Nephron (organoid): Measurements from ENCODE around the gene C1orf21.

Experiments used
- H3K27ac Mint-ChIP-seq, 3 experiments: 2 replicates each; pipeline ENCODE4 v1.8.0; 2020; ENCODE audit warnings: mixed read lengths in 3 of 3, mild to moderate bottlenecking in 2 of 3, moderate library complexity in 1 of 3
- H3K27me3 Mint-ChIP-seq: 2 replicates; pipeline ENCODE4 v1.8.0; 2021; ENCODE audit warnings: low read depth, mild to moderate bottlenecking, moderate library complexity, mixed read lengths
- H3K36me3 Mint-ChIP-seq: 2 replicates; pipeline ENCODE4 v1.8.0; 2020; ENCODE audit warnings: low read depth, mixed read lengths
- H3K4me1 Mint-ChIP-seq: 2 replicates; pipeline ENCODE4 v1.8.0; 2020; ENCODE audit warnings: mixed read lengths
- H3K4me3 Mint-ChIP-seq, 3 experiments: 2 replicates each; pipeline ENCODE4 v1.8.0; 2020; ENCODE audit warnings: mild to moderate bottlenecking in 3 of 3, mixed read lengths in 3 of 3, moderate library complexity in 2 of 3
- H3K9me3 Mint-ChIP-seq: 2 replicates; pipeline ENCODE4 v1.8.0; 2020; ENCODE audit warnings: mixed read lengths
- TF ChIP-seq, protein P1 (sequence below), 3 experiments: fragments of 200-600 bp; sonication (generic); IDR thresholded peaks; one replicate each; pipeline ENCODE4 v1.5.0; 2021; ENCODE audit warnings: antibody characterized with exemption in 3 of 3; ENCODE audit not compliant: unreplicated experiment in 3 of 3

The C1orf21 gene

DNA sequence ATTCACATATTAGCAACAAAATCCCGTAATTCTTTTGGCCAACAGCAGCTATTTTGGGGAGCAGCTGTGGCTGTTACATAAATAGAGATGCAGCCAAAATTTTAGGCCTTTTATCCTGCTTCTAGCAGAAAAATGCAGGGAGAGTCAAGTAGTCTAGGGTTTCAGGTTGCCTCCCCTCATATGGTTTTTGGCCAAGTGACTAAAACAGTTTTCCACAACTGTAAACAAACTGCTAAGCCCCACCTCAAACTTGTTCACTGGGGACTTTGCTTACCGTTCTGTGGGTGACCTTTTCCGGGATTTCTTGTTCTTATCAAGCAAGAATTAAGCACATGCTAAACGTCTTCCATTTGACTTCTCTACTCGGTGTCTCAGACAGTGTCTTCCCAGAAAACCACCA is 234.4 kb downstream of the C1orf21 start:
- H3K27ac Mint-ChIP-seq = peak overlapping the region; percentile 34 to 69 (median 52)
- H3K4me3 Mint-ChIP-seq = peak overlapping the region in 1 of 3 experiments; percentile 7
- no peaks in the 10 kb centered on the region for H3K9me3 Mint-ChIP-seq
- peaks cover 65% of the 10 kb centered on the region for H3K4me1 Mint-ChIP-seq
- H3K27me3 Mint-ChIP-seq = peaks cover 4% of the 10 kb centered on the region
- TF ChIP-seq, protein P1, sequence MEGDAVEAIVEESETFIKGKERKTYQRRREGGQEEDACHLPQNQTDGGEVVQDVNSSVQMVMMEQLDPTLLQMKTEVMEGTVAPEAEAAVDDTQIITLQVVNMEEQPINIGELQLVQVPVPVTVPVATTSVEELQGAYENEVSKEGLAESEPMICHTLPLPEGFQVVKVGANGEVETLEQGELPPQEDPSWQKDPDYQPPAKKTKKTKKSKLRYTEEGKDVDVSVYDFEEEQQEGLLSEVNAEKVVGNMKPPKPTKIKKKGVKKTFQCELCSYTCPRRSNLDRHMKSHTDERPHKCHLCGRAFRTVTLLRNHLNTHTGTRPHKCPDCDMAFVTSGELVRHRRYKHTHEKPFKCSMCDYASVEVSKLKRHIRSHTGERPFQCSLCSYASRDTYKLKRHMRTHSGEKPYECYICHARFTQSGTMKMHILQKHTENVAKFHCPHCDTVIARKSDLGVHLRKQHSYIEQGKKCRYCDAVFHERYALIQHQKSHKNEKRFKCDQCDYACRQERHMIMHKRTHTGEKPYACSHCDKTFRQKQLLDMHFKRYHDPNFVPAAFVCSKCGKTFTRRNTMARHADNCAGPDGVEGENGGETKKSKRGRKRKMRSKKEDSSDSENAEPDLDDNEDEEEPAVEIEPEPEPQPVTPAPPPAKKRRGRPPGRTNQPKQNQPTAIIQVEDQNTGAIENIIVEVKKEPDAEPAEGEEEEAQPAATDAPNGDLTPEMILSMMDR (IDR thresholded peaks at IDR 0.05; ENCODE audit: unreplicated experiment in 3 of 3) = no peak
- H3K36me3 Mint-ChIP-seq = no peaks in the 10 kb centered on the region

DNA sequence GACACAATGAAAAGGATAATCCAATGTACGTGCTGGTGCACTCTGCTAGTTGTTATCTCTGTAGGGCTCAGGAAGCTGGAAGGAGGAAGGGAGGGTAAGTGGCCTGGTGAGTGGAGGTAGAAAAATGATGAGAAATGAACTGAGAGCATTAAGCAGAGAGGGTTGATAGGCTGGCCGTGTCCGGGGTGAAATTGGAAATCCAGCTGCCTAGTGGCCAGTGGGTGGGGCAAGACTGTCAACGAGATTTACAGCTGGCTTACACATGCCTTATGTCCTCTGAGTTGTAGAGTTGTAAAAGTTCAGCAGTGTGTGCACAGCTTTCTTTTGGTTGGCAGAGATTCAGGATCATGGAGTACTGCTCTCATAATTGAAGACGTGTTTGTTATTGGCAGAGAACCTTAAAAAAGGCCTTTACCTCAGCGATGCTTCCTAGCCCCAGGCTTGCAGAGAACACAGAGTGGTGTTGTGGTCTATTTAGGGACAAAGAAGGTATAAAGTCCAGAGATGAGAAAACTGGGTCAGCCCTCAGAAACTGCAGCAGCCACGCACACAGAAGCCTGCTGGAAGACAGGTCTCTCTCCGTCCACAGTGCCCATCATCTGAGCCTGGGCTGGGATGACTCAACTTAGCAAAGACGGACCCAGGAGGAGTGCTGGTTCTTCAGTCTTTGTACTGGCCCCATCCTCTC is 235.5 kb downstream of the C1orf21 start:
- peak overlapping the region; percentile 1 to 4 (median 4) for H3K4me3 Mint-ChIP-seq
- peaks cover 65% of the 10 kb centered on the region for H3K4me1 Mint-ChIP-seq
- TF ChIP-seq, protein P1 (IDR thresholded peaks at IDR 0.05; ENCODE audit: unreplicated experiment in 3 of 3) = no peak
- H3K36me3 Mint-ChIP-seq = no peaks in the 10 kb centered on the region
- no peaks in the 10 kb centered on the region for H3K9me3 Mint-ChIP-seq
- H3K27me3 Mint-ChIP-seq = peaks cover 4% of the 10 kb centered on the region
- H3K27ac Mint-ChIP-seq = peak overlapping the region; percentile 67 to 77 (median 69)

DNA sequence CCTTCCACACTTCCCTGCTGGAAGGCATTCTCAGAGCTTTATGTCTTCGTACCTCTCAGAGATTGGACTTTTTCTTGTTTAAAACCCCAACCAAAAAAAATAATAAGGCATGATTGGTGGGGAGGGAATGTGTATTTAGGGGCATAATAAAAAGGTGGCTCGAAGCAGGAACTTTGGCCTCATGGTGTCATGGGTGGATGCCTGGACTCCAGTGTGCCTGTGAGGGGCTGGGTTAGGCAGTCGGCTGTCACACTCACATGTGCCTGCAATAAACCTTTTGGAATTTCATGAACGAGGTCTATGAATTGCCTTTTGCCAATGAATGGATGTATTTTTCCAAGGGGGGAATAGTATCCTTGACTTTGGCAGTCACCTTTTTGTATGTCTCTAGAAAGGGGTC is 236.6 kb downstream of the C1orf21 start:
- H3K36me3 Mint-ChIP-seq = no peaks in the 10 kb centered on the region
- peaks cover 4% of the 10 kb centered on the region for H3K27me3 Mint-ChIP-seq
- TF ChIP-seq, protein P1 (IDR thresholded peaks at IDR 0.05; ENCODE audit: unreplicated experiment in 3 of 3) = no peak
- peaks cover 65% of the 10 kb centered on the region for H3K4me1 Mint-ChIP-seq
- no peak overlapping the region for H3K4me3 Mint-ChIP-seq
- H3K9me3 Mint-ChIP-seq = no peaks in the 10 kb centered on the region
- peak overlapping the region in 2 of 3 experiments; percentile 36 to 69 for H3K27ac Mint-ChIP-seq

DNA sequence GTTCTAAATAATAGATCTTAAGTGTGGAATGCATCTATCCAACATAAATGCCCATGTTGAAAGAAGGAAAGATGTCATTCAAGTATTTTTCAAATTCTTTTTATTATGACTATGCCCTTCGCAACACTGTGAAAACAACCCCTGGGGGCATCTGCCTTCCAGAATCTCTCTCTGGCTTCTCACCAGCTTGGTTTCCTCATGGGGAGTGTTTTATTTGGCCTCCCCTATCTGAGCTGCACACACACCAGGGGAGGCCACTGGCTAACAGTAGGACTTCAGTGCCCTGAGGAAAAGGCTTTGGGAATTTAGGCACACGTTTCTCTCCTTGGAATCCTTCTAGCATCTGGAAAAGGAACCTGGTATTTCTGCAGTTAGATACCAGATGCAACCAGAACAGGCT is 237.2 kb downstream of the C1orf21 start:
- peaks cover 4% of the 10 kb centered on the region for H3K27me3 Mint-ChIP-seq
- no peaks in the 10 kb centered on the region for H3K9me3 Mint-ChIP-seq
- TF ChIP-seq, protein P1 (IDR thresholded peaks at IDR 0.05; ENCODE audit: unreplicated experiment in 3 of 3) = no peak
- H3K4me1 Mint-ChIP-seq = peaks cover 60% of the 10 kb centered on the region
- H3K27ac Mint-ChIP-seq = no peak overlapping the region
- no peak overlapping the region for H3K4me3 Mint-ChIP-seq
- H3K36me3 Mint-ChIP-seq = no peaks in the 10 kb centered on the region

DNA sequence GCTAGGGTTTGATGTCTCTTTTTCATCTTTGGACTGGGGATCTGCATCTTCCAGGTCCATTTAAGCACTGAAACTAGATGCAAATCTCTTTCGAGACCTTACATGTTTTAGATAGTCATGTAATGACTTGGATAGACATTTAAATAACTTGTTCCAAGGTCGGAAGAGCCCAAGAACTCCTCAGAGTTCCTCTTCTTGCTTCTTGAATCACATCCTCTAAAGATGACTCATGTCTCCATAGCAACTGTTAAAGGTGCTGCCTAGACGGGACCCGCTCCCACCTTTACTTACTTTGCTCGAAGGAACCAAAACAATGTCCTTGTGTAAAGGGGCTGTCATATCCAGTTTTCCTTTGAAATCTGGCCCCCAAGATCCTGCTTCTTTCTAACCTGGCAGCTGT is 237.8 kb downstream of the C1orf21 start:
- TF ChIP-seq, protein P1 (IDR thresholded peaks at IDR 0.05; ENCODE audit: unreplicated experiment in 3 of 3) = no peak
- Mint-ChIP-seq H3K9me3 (no peaks in the 10 kb centered on the region), H3K27ac (no peak overlapping the region), H3K4me3 (no peak overlapping the region), H3K36me3 (no peaks in the 10 kb centered on the region), H3K4me1 (peaks cover 60% of the 10 kb centered on the region), H3K27me3 (no peaks in the 10 kb centered on the region)

DNA sequence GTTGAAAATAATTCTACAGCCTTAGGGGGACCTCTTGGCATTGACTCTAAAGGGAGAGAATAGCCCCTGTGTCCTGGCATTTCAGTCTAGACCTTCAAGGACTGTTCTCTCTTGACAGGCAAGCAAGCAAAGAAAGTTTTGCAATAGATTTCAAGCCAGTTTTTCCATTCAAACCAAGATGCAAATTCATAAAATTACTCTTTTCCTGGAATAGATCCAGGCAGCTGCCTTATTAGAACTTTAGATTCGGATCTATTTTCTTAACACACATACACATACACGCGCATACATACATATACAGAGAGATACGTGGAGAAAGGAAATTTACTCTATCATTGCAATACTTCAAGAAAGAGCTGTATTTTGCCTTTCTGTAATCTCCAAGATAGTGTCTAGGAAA is 238.4 kb downstream of the C1orf21 start:
- Mint-ChIP-seq H3K36me3 (no peaks in the 10 kb centered on the region), H3K4me1 (peaks cover 61% of the 10 kb centered on the region), H3K9me3 (no peaks in the 10 kb centered on the region), H3K27me3 (no peaks in the 10 kb centered on the region), H3K27ac (no peak overlapping the region), H3K4me3 (no peak overlapping the region)
- TF ChIP-seq, protein P1 (IDR thresholded peaks at IDR 0.05; ENCODE audit: unreplicated experiment in 3 of 3) = no peak
